Measurements from ENCODE around the gene MAFB.

The MAFB gene

GRCh38 chr20:40637176-40637575 is 51.9 kb downstream of the MAFB start:
- in situ Hi-C loops (cut with MboI; ENCODE audit: low sequenced_read_pairs): no loop called here

GRCh38 chr20:40636486-40636885 is 52.5 kb downstream of the MAFB start:
- in situ Hi-C loops (cut with MboI; ENCODE audit: low sequenced_read_pairs): no loop called here

- in situ Hi-C loops (cut with MboI; ENCODE audit: low sequenced_read_pairs): no loop called here
These were observed 53.1 kb downstream of the MAFB start for GRCh38 chr20:40635971-40636370.
